ENCODE data around the gene BCL11B.
"Not testable (repeated sequence)": the region's sequence is repeated elsewhere in the genome, so short reads cannot be mapped to it uniquely, and the experiment has no call there.

Gene BCL11B

GRCh38 chr14:99229654-99230207 lies 42.3 kb downstream of the BCL11B start:
- no peaks in the 10 kb centered on the region for H3K9me3 ChIP-seq (ENCODE audit: severe bottlenecking)
- no peak for DNase-seq
- no peak overlapping the region for H3K27ac ChIP-seq
- no peaks in the 10 kb centered on the region for H3K36me3 ChIP-seq
- no peak for TF ChIP-seq CTCF (IDR thresholded peaks at IDR 0.05; ENCODE audit: low read depth, low read length)
- H3K27me3 ChIP-seq (ENCODE audit: insufficient read depth, low read depth, severe bottlenecking), result peaks cover 30% of the 10 kb centered on the region
- no peak overlapping the region for H3K4me3 ChIP-seq (ENCODE audit: low read depth, low read length)

- H3K9me3 ChIP-seq (ENCODE audit: severe bottlenecking); H3K36me3 ChIP-seq; H3K4me3 ChIP-seq (ENCODE audit: low read depth, low read length); H3K27ac ChIP-seq; DNase-seq: not testable (repeated sequence)
- H3K27me3 ChIP-seq (ENCODE audit: insufficient read depth, low read depth, severe bottlenecking), result peaks cover 40% of the 10 kb centered on the region
Measured at GRCh38 chr14:99228760-99229159, 43.2 kb downstream of the BCL11B start.

- Histone ChIP-seq H3K9me3 (ENCODE audit: severe bottlenecking) (no peaks in the 10 kb centered on the region), H3K4me3 (ENCODE audit: low read depth, low read length) (no peak overlapping the region), H3K27ac (no peak overlapping the region), H3K36me3 (no peaks in the 10 kb centered on the region), H3K27me3 (ENCODE audit: insufficient read depth, low read depth, severe bottlenecking) (peaks cover 53% of the 10 kb centered on the region)
- no peak for TF ChIP-seq CTCF (IDR thresholded peaks at IDR 0.05; ENCODE audit: low read depth, low read length)
- no peak for DNase-seq
Measured at GRCh38 chr14:99226687-99227086, 45.3 kb downstream of the BCL11B start.

GRCh38 chr14:99225436-99226203 lies 46.4 kb downstream of the BCL11B start:
- no peak overlapping the region for H3K27ac ChIP-seq

GRCh38 chr14:99224948-99225347 lies 47.0 kb downstream of the BCL11B start:
- Histone ChIP-seq H3K27ac (no peak overlapping the region), H3K36me3 (no peaks in the 10 kb centered on the region), H3K9me3 (ENCODE audit: severe bottlenecking) (no peaks in the 10 kb centered on the region), H3K4me3 (ENCODE audit: low read depth, low read length) (no peak overlapping the region), H3K27me3 (ENCODE audit: insufficient read depth, low read depth, severe bottlenecking) (peaks cover 65% of the 10 kb centered on the region)
- no peak for DNase-seq
- TF ChIP-seq CTCF (IDR thresholded peaks at IDR 0.05; ENCODE audit: low read depth, low read length), result no peak

More at GRCh38 chr14:99225436-99226203, 46.4 kb downstream of the BCL11B start:
- no peaks in the 10 kb centered on the region for H3K9me3 ChIP-seq (ENCODE audit: severe bottlenecking)
- TF ChIP-seq CTCF (IDR thresholded peaks at IDR 0.05; ENCODE audit: low read depth, low read length), result no peak
- no peaks in the 10 kb centered on the region for H3K36me3 ChIP-seq
- peaks cover 62% of the 10 kb centered on the region for H3K27me3 ChIP-seq (ENCODE audit: insufficient read depth, low read depth, severe bottlenecking)
- no peak overlapping the region for H3K4me3 ChIP-seq (ENCODE audit: low read depth, low read length)
- no peak for DNase-seq

GRCh38 chr14:99224116-99224910 lies 47.7 kb downstream of the BCL11B start:
- Histone ChIP-seq H3K4me3 (ENCODE audit: low read depth, low read length) (no peak overlapping the region), H3K36me3 (no peaks in the 10 kb centered on the region), H3K9me3 (ENCODE audit: severe bottlenecking) (no peaks in the 10 kb centered on the region), H3K27ac (no peak overlapping the region), H3K27me3 (ENCODE audit: insufficient read depth, low read depth, severe bottlenecking) (peaks cover 67% of the 10 kb centered on the region)
- TF ChIP-seq CTCF (IDR thresholded peaks at IDR 0.05; ENCODE audit: low read depth, low read length), result no peak
- DNase-seq, result no peak

Measured in WERI-Rb-1 (cell line).